PC-3 (cell line): Measurements from ENCODE around the gene PCDHA2.
"Not testable (repeated sequence)": the region's sequence is repeated elsewhere in the genome, so short reads cannot be mapped to it uniquely, and the experiment has no call there.

Experiments
- EZH2 ChIP-seq: fragments of 300-600 bp; sonication (generic); IDR thresholded peaks from one replicate; pipeline ENCODE4 v1.6.1; 2017; ENCODE audit warnings: antibody characterized with exemption, mild to moderate bottlenecking, low read length; ENCODE audit not compliant: unreplicated experiment
- EZH2phosphoT487 ChIP-seq: fragments of 300-600 bp; sonication (generic); IDR thresholded peaks from 2 replicates; pipeline ENCODE4 v1.6.1; 2018; ENCODE audit warnings: mild to moderate bottlenecking, antibody characterized with exemption, low read length, borderline replicate concordance
- TF ChIP-seq, protein P1 (sequence below): fragments of 300-600 bp; sonication (generic); conservative IDR thresholded peaks from 2 replicates; pipeline ENCODE4 v1.5.1; 2017; ENCODE audit warnings: antibody characterized with exemption, low read depth, mild to moderate bottlenecking, low read length

GRCh38 chr5:140796072-140796717, 1.5 kb downstream of the PCDHA2 start:
- TF ChIP-seq, protein P1, sequence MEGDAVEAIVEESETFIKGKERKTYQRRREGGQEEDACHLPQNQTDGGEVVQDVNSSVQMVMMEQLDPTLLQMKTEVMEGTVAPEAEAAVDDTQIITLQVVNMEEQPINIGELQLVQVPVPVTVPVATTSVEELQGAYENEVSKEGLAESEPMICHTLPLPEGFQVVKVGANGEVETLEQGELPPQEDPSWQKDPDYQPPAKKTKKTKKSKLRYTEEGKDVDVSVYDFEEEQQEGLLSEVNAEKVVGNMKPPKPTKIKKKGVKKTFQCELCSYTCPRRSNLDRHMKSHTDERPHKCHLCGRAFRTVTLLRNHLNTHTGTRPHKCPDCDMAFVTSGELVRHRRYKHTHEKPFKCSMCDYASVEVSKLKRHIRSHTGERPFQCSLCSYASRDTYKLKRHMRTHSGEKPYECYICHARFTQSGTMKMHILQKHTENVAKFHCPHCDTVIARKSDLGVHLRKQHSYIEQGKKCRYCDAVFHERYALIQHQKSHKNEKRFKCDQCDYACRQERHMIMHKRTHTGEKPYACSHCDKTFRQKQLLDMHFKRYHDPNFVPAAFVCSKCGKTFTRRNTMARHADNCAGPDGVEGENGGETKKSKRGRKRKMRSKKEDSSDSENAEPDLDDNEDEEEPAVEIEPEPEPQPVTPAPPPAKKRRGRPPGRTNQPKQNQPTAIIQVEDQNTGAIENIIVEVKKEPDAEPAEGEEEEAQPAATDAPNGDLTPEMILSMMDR: not testable (repeated sequence)
- not testable (repeated sequence) for TF ChIP-seq EZH2, EZH2phosphoT487
